HG03521 (cell line): ENCODE data around the gene KIF18B.
A peak's percentile ranks its signal among the peaks of the same experiment; 100 is the strongest.

Source experiments
- ATAC-seq: cut with Tn5 transposase; IDR thresholded peaks from one replicate; pipeline ENCODE4 v1.9.1; 2021; ENCODE audit warnings: mild to moderate bottlenecking, moderate library complexity; ENCODE audit not compliant: unreplicated experiment

The KIF18B gene

DNA sequence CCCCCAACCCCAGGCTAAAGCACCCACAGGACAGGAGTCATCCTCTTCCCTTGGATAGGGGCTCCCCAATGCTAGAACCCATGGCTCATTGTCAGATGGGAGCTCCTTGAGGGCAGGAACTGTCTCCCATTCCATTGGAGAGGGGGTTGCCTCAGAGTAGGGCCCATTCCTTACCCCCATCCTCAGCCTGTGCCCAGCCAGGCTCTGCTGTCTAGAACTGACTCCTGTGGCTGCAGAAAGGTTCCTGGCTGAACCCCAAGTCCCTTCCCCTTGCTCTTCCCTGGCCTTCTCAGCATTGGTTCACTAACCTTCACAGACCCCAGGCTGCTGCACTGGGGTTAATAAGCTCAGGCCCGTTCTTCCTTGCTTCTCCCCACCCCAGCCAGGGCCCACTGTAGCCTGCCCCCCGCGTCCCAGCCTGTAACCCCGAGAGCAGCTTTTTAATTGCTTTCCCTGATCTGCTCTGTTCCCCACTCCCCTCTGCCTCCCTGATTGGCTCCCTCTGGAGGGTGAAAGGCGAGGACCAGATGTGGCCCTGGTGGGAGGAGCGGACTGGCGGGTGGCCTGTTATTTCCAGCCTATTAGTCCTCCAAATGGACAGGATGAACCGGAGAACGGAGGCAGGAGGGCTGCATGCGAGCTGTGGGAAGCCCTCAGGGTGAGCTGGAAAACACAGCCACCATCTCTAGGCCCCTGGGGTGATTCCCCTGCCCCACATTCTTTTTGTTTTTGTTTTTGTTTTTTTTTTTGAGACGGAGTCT lies 26.3 kb downstream of the KIF18B start:
- no peak for ATAC-seq

DNA sequence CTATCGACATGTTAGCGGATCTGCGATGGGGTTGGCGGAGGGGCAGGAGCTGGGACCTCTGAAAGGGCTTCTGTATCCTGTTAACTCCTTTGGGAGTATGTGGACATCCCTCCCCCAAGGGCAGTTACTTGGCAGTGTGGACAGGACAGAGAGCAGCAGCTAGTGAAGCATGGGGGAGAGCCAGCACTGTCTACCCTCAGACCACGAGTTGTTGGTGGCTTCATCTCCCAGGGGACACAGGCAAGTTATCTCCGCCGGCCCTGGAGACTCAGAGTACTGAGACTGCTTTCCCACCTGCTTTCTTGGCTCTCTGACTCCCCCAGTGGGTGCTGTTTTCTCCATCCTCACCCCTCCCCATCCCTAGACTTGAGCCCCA lies 27.0 kb downstream of the KIF18B start:
- ATAC-seq, result no peak

DNA sequence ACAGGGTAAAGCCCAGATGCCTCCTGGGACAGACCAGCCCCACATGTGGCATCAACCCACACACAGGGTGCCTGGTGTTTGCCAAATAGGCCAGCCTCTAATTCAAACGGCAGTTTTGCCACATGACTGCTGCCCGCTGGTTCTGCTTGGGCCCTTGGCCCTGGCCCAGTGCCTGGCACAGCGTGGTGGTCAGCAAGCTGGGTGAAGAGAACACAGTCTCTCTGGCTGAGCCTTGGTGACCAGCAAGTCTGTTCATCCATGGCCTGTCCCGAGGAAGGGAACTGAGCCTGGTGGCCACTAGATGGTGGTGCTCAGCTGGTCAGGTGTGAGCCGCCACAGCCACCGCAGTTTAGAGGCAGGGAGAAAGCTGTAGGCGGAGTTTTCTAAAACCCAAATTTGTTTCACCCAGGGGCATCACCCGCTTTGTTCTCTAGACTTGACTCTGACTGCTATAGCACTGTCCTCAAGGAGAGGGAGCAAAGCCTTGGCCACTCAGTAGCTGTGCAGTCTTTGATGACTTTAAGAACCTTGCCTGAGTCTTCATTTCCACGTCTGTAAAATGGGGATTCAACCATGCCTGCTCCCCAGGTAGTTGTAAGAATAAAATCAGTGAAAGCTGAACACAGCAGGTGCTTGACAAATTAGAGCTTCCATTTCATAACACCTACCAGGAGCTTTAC lies 27.5 kb downstream of the KIF18B start:
- ATAC-seq, result peak; percentile 55

DNA sequence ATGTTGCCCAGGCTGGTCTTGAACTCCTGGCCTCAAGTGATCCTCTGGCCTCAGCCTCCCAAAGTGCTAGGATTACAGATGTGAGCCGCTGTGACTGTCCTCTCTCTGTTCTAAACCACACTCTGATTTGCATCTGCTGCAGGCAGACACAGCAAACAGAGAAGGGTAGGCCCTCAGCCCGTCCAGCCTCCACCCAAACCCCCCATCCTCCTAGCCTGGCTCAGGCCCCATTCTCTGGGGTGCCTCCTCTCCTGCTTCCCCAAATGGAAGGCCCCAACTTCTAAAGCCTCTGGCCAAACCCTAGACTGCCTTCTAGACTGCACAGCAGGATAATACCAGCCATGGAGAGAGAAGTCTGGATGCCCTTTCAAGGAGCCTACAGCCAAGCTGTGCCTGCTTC lies 28.2 kb downstream of the KIF18B start:
- no peak for ATAC-seq

DNA sequence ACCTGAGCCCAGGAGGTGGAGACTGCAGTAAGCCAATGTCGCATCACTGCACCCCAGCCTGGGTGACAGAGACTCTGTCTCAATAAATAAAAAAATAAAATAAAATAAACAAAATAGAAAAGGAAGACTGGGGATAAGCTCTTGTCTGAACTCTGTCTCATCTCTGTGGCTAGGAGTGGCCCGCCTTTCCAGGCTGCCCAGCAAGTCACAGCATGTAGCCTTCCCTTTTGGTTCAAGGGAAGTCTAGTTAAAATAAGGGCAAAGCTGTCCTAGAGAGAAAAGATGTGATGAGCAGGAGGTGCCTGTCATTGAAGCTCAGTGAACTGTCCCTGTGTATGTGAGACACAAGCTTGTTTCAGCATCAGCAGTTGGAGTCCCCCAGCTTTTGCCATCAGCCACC lies 29.6 kb downstream of the KIF18B start:
- no peak for ATAC-seq

DNA sequence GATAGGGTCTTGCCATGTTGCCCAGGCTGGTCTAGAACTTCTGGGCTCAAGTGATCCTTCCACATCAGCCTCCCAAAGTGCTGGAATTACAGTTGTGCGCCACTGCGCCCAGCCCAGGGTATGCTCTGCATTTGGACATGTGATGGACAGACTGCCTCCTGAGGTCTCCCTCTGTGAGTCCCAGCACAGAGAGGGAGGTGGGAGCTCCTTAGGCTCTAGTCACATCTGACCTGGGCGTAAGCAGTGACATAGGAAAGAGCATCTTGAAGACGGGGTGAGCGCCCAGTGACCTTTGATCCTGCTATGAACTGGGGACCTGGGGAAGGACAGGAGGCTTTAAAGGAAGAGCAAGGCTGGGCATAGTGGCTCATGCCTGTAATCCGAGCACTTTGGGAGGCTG lies 30.1 kb downstream of the KIF18B start:
- no peak for ATAC-seq

DNA sequence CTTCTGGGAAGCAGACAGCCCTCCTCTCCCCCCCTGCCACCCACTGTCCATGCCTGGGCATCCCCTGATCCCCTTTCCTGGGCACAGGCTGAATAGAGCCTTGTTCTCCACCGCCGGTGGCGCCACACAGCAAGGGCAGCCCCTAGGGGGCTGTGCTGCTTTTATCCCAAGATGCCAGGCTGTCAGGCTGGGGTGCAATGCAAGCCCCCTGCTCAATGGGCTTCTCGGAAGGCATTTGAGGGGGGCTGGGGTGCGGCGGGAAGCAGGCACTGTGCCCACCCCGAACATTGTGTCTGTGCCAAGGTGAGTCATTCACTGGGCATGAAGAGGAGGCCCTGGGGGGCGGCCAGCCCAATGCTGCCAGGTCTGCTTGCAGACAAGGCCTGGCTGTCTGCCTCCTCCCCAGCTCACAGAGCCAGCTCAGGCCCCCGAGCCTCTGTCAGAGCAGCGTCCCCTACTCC lies 30.8 kb downstream of the KIF18B start:
- ATAC-seq, result no peak

DNA sequence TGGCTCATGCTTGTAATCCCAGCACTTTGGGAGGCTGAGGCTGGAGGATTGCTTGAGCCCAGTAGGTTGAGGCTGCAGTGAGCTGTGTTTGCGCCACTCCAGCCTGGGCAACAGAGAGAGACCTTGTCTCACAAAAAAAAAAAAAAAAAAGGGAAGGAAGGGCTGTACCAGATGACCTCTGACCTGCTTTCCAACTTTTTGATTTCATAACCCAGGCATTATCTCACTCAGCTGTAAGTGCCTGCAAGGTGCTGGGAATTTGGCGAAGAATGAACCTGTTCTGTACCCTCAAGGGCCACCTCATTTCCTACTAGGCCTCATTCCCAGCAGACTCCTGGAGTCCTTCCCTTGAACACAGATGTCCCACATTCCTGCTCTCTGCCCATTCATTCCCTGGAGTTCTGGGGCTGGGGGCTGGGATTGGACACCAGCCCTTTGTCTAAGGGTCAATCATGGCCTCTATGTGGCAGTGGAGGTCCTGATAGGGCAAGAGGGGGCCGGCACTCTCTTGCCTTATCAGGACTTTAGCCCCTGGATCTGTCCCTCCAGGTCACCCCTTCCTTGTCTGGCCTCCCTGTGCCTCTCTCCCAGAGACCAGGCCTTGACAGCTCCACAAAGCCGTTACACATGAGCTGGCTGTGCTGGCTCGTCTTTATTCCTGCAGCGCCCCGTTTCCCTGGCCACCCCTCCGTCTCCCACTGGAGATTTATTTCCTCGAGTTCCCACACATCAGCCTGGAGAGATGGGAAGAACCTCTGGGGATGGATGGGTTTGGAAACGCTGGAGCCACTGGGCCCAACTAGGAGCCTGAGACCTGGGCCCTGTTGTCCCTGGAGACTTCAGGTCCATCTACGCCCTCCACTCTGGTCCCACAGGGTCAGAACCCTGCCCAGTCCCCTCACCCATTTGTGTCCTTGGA lies 31.5 kb downstream of the KIF18B start:
- ATAC-seq, result no peak

DNA sequence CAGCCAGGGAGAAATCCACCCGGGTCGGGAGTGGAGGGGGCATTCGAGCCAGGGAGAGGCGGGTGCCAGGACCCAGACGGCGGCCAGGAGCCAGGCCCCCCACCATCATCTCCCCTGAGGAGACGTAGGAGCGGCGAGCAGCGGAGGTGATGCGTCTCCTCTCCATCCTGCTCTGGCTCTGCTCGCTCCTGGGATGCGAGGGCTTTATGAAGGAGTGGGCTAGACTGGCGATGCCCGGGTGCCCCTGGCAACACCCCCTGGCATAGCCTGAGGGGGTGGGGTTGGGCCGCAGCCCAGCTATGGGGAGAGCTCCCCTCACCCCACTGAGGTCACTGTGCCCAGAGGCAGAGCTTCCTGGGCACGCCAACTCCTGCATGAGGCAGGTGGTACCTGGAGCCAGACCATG lies 32.2 kb downstream of the KIF18B start, which contains the start of gene GFAP:
GFAP (minus strand) TSS at position 180 of the 406 bp plus-strand sequence; CDS start at position 166, 14 bp downstream.
- no peak for ATAC-seq

DNA sequence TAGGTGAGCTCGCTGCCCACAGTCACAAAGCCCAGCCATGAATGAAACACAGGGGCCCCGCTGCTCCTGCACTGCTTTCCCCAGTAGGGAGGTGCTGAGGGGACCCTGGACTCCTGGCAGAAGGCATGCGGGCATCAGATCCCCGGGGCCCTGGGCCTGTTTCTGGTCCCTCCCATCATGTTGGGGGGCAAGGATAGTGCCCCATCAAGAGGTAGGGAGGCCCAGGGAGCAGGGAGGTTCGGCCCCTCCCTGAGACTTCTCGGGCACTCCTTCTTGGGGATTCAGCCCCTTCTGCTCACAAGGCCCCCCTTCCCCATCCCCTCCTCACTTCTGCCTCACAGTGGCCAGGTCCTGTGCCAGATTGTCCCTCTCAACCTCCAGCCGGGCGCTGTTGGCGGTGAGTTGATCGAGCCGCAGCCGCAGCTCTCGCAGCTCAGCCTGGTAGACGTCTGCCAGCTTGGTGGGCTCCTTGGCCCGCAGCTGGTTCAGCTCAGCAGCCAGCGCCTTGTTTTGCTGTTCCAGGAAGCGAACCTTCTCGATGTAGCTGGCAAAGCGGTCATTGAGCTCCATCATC lies 32.8 kb downstream of the KIF18B start:
- no peak for ATAC-seq

DNA sequence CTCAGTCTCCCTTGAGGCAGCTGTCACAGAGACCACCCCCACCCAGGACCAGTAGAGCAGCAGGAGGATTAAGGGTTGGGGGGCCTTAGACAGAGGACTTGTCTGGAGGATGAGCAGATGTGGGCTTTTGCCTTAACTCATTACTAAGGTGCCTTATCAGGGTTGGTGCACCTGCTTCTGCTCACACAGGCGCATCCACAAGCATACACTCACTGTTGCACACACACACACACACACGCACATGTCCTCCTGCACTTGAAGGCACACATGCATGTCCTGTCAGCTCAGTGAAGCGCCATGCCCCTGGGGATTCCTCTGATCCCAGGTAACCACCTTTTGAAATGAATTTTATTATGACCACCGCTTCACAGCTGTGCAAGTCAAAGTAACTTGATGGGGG lies 33.4 kb downstream of the KIF18B start:
- no peak for ATAC-seq

DNA sequence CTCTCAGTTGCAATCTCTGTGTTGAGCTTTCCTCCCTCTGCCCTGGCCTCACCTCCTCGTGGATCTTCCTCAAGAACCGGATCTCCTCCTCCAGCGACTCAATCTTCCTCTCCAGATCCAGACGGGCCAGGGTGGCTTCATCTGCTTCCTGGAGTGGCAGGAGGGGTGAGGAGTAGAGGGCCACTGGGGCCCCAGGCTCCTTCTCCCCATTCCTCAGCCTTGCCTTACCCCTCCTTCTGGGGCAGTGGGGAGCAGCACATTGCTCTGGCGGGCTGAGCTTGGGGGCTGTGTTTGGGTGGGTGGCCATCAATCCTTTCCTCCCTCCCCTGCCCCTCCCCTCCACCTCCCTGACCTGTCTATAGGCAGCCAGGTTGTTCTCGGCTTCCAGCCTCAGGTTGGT lies 33.9 kb downstream of the KIF18B start:
- no peak for ATAC-seq

DNA sequence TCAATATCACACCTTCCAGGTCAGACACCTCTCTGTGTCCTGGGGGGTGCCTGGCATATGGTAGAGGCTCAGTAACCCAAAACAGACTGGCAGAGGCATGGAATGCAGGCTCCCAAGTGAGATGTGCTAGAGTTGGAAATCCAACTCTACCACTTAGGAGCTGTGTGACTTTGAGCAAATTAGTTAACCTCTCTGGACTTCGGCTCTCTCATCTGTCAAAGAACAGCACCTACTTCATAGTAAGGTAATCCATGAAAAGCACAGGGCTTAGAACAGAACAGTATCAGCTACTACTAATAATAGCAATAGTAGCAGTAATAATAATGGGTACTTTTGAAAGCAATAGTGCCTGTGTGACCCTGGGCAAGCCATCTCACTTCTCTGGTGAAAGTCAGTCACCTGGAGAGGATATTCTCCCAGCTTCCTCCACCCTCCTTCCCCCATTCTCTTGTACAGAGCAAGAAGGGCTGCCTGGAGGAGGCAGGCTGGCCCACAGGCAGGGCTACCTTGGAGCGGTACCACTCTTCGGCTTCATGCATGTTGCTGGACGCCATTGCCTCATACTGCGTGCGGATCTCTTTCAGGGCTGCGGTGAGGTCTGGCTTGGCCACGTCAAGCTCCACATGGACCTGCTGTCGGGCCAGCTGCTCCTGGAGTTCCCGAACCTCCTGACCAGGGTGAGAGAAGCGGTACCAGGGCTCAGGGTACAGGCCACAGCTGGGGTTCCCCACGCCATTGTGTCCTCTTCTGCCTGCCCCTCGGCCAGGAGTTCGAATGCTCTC lies 34.6 kb downstream of the KIF18B start:
- ATAC-seq, result no peak

DNA sequence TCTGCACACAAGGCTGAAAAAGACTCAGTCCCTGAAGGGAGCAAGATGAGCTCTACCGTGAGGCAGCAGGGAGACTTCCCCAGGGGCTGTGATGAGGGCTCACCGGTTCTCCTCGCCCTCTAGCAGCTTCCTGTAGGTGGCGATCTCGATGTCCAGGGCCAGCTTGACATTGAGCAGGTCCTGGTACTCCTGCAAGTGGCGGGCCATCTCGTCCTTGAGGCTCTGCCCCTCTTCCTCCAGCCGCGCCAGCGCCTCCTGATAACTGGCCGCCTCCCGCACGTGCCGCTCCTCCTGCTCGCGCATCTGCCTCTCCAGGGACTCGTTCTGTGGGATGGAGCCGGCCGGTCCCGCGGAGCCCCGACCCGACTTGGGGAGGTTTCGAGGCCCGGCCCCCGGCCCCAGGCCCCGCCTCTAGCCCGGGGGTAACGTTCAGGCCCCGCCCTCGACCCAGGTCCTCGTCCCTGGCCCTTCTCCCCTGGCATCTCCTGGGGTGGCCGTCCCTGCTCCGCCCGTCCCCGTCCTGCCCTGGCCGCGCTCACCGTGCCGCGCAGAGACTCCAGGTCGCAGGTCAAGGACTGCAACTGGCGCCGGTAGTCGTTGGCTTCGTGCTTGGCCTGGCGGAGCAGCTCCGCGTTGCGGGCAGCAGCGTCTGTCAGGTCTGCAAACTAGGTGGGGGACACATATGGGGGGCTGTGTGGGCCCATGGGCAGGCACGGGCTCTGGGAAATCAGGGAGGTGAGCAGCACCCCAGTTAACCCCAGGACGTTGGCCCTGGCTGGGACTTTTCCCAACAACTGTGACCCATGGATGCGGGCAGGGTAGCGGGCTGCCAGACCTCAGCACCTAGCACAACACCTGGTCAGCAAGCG lies 36.2 kb downstream of the KIF18B start:
- ATAC-seq, result no peak

DNA sequence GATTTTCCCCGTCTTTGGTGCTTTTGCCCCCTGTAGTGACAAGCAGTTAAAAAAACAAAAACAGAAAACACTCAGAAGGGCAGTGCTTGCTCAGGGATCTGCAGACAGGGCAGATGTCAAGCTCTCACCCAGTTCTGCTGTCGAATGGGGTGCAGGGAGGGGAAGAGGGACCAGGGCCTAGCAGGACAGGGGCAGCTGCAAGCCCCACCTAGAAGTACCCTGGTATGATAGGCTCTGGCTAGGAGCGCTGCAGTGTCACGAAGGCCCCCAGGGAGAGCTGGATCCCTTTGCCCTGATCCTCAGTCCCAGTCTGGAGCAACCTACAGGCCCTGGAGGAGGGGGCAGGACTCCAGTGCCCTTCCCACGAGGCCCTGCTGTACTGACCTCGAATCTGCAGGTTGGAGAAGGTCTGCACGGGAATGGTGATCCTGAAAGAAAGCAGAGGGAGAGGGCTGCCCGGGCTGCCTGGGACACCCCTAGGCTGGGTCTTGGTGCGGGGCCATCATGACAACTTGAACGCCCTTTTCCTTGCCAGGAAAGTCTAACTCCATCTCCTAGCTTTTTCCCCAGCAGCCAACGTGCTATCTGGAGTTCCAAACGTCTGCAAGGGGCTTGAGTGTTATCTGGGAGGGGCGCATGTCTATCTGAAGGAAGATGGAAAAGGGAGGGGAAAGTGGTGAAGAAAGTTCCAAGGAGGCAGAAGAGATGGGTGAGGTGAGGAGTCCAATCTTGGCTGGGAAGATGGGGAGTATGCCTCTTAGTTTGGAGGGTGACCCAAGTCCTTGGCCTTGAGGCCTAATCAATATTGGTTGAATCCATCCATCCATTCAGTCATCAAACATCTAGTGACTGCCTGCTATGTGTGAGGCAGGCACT lies 37.1 kb downstream of the KIF18B start:
- ATAC-seq, result no peak

DNA sequence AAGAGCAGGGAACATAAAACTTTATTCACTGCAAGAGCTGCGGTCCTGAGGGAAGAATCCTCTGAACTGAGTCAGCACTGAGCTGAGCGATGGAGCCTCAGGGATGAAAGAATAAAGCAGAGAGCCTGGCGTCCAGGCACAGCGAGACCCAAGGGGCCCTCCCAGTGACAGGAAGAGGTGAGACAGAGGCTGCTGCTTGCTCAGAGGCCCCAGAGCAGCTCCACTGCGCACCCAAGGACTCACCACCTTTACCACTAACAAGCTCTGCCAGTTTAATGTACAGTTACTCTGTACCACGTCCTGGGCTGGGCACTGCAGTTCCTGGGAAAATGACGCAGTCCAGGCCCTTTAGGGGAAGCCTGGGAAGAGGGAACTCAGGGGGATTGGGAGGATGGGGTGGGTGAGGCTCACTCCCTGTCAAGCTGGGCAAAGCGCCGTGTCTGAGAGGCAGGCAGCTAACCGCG lies 37.9 kb downstream of the KIF18B start:
- ATAC-seq, result no peak

DNA sequence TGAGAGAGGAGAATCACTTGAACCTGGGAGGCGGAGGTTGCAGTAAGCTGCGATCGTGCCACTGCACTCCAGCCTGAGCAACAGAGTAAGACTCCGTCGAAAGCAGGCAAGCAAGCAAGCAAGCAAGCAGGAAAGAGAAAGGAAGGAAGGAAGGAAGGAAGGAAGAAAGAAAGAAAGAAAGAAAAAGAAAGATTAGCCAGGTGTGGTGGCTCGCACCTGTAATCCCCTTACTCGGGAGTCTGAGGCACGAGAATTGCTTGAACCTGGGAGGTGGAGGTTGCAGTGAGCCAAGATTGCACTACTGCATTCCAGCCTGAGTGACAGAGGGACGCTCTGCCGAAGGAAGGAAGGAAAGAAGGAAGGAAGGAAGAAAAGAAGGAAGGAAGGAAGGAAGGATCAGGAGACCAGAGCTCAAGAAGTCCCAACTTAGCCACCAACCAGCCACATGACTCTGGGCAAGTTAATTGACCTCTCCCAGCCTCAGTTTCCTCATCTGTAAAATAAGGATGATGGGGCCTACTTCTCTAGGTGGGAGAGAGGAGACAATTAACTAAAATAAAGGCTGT lies 38.7 kb downstream of the KIF18B start:
- ATAC-seq, result no peak
